Measurements from ENCODE around the gene GJA4. TPM values are rescaled to one million over a fixed set of nuclear protein-coding genes. Genes with fewer than 3 reads are reported as not detected.
"Not testable (repeated sequence)": the region's sequence is repeated elsewhere in the genome, so short reads cannot be mapped to it uniquely, and the experiment has no call there.

The GJA4 gene
- total and polyA plus RNA-seq, 2 of the 8 experiments (the other 6 are each of a cell fraction or from before 2014, with no cell fraction given): 3.2 to 3.9 TPM

GRCh38 chr1:34808051-34808810 is 15.4 kb downstream of the GJA4 start (continued):
- TF ChIP-seq EZH2 (IDR thresholded peaks at IDR 0.05; ENCODE audit: low read depth, low read length, severe bottlenecking) (no peak), JUND (IDR thresholded peaks at IDR 0.05; ENCODE audit: low read length) (no peak), TCF12 (IDR thresholded peaks at IDR 0.05; ENCODE audit: low read depth, low read length) (no peak), RBBP5 (IDR thresholded peaks at IDR 0.05; ENCODE audit: borderline replicate concordance, low read depth, low read length) (no peak), CEBPB (IDR thresholded peaks at IDR 0.05; ENCODE audit: low read depth, low read length) (no peak), KDM1A (IDR thresholded peaks at IDR 0.05; ENCODE audit: borderline replicate concordance, low read length) (no peak), CHD1 (IDR thresholded peaks at IDR 0.05; ENCODE audit: low read depth, low read length) (no peak)

GRCh38 chr1:34810781-34811180 is 18.0 kb downstream of the GJA4 start:
- H3K36me3 ChIP-seq (ENCODE audit: control insufficient read depth in 2 of 4, insufficient read depth in 4 of 4, low read length in 3 of 4); H3K27ac ChIP-seq (ENCODE audit: low read depth, low read length); H2BK12ac ChIP-seq (ENCODE audit: low read depth, low read length); H3K4me3 ChIP-seq (ENCODE audit: extremely low read depth in 1 of 4, insufficient read depth in 2 of 4, low read depth in 3 of 4, low read length in 4 of 4); H3K9ac ChIP-seq (replicated peaks in 1 of 4; ENCODE audit: extremely low read depth in 1 of 4, low read depth in 3 of 4, low read length in 3 of 4); H3K27me3 ChIP-seq (replicated peaks in 1 of 4; ENCODE audit: control insufficient read depth in 3 of 4, extremely low read depth in 1 of 4, insufficient read depth in 3 of 4, low read length in 3 of 4); H3K18ac ChIP-seq (ENCODE audit: extremely low read depth, low read length); H3K56ac ChIP-seq (replicated peaks; ENCODE audit: insufficient read length, low read depth, low read length); H2AK5ac ChIP-seq (ENCODE audit: low read depth, low read length); POLR2A ChIA-PET (ENCODE audit: partially characterized antibody); H2BK15ac ChIP-seq (ENCODE audit: low read length); FAIRE-seq; H3K4me1 ChIP-seq (replicated peaks in 1 of 4; ENCODE audit: control insufficient read depth in 3 of 4, insufficient read depth in 4 of 4, low read length in 3 of 4); H3K23me2 ChIP-seq (ENCODE audit: low read depth, low read length); H3K9me3 ChIP-seq (ENCODE audit: insufficient read depth in 2 of 2, low read depth in 1 of 2, low read length in 1 of 2); H4K8ac ChIP-seq (ENCODE audit: extremely low read depth, insufficient read depth, low read length); H3K79me2 ChIP-seq (ENCODE audit: control insufficient read depth in 1 of 2, insufficient read depth in 2 of 2, low read length in 2 of 2); H3K79me1 ChIP-seq (ENCODE audit: low read depth, low read length); H4K20me1 ChIP-seq (replicated peaks in 1 of 2; ENCODE audit: control insufficient read depth in 1 of 2, insufficient read depth in 2 of 2, low read length in 2 of 2); H3K4ac ChIP-seq (replicated peaks; ENCODE audit: insufficient read length, low read depth, low read length); H3K4me2 ChIP-seq (ENCODE audit: insufficient read depth in 1 of 2, low read depth in 2 of 2, low read length in 2 of 2); H3K23ac ChIP-seq (ENCODE audit: insufficient read length); H2BK20ac ChIP-seq (ENCODE audit: low read length); H2BK5ac ChIP-seq (ENCODE audit: low read depth, low read length); H2AFZ ChIP-seq (ENCODE audit: low read length); H3K14ac ChIP-seq (ENCODE audit: insufficient read length); H4K91ac ChIP-seq (replicated peaks; ENCODE audit: insufficient read length, low read length); DNase-seq (ENCODE audit: low read depth in 1 of 2, low spot score in 2 of 2); H4K5ac ChIP-seq (ENCODE audit: insufficient read length, low read depth, low read length); H2BK120ac ChIP-seq (replicated peaks; ENCODE audit: low read depth, low read length): not testable (repeated sequence)
- CTCF ChIA-PET (ENCODE audit: partially characterized antibody): interaction anchor here (1.0 to 2.7 kb wide), 2 partner anchors 42 to 80 kb away, joined by 3 to 11 read pairs; no protein-coding TSS in a partner anchor
- WGBS, 2 experiments (ENCODE audit: extremely low coverage in 1 of 2, insufficient coverage in 1 of 2, insufficient read length in 1 of 2, insufficient replicate concordance in 2 of 2, low coverage in 1 of 2, low lambda C conversion rate in 2 of 2, missing lambda C conversion rate in 1 of 2): 91% methylated on average over 3 of the region's 3 CpGs; no CpG with 5 or more reads in 1 of the 2 experiments
